H1 (cell line): ENCODE data around the gene RELL2. TPM values are rescaled to one million over a fixed set of nuclear protein-coding genes. Genes with fewer than 3 reads are reported as not detected.

Experiments used
- CTCF ChIA-PET: fragments of 300-600 bp; sonication (Branson Sonifier 250); formaldehyde crosslinking; loops from one replicate; lab custom pipeline; 2021; ENCODE audit not compliant: partially characterized antibody; lab: Charles Lee
- POLR2A ChIA-PET: fragments of 300-600 bp; sonication (Branson Sonifier 250); formaldehyde crosslinking; loops from one replicate; lab custom pipeline; 2021; ENCODE audit warnings: inconsistent platforms; ENCODE audit not compliant: partially characterized antibody; lab: Charles Lee
- DNase-seq, 2 experiments: peaks; one replicate each; pipeline versions ENCODE4 v3.0.0 to v3.0.0-alpha.2; 2010 to 2022; ENCODE audit warnings: low spot score in 2 of 2, low read depth in 1 of 2, mixed read lengths in 1 of 2
- FAIRE-seq: peaks from 2 replicates; lab custom pipeline; 2011; peaks lifted over from hg19 to GRCh38; lab: Jason Lieb, UNC
- H2AFZ ChIP-seq: 2 replicates; pipeline ENCODE4 v1.8.1; 2012; ENCODE audit warnings: low read length, inconsistent platforms
- H2AK5ac ChIP-seq: 2 replicates; pipeline ENCODE4 v1.6.1; 2013; ENCODE audit warnings: low read depth, low read length
- H2BK120ac ChIP-seq: replicated peaks from 2 replicates; pipeline ENCODE3; 2013; ENCODE audit warnings: low read depth, low read length, inconsistent platforms
- H2BK12ac ChIP-seq: 2 replicates; pipeline ENCODE4 v1.6.1; 2013; ENCODE audit warnings: low read depth, low read length
- H2BK15ac ChIP-seq: 2 replicates; pipeline ENCODE4 v1.6.1; 2013; ENCODE audit warnings: low read length
- H2BK20ac ChIP-seq: 2 replicates; pipeline ENCODE4 v1.6.1; 2013; ENCODE audit warnings: low read length
- H2BK5ac ChIP-seq: 2 replicates; pipeline ENCODE4 v1.6.1; 2013; ENCODE audit warnings: low read depth, low read length
- H3K14ac ChIP-seq: 2 replicates; pipeline ENCODE4 v1.6.1; 2013; ENCODE audit warnings: inconsistent platforms; ENCODE audit not compliant: insufficient read length
- H3K18ac ChIP-seq: 2 replicates; pipeline ENCODE4 v1.6.1; 2013; ENCODE audit warnings: low read length; ENCODE audit errors: extremely low read depth
- H3K23ac ChIP-seq: 2 replicates; pipeline ENCODE4 v1.6.1; 2013; ENCODE audit warnings: inconsistent platforms; ENCODE audit not compliant: insufficient read length
- H3K23me2 ChIP-seq: 2 replicates; pipeline ENCODE4 v1.6.1; 2013; ENCODE audit warnings: low read depth, low read length
- H3K27ac ChIP-seq: 2 replicates; pipeline ENCODE4 v1.6.1; 2011; ENCODE audit warnings: low read depth, low read length, inconsistent platforms
- H3K27me3 ChIP-seq, 4 experiments: replicated peaks in 1 of 4; 1 replicate in 1 of 4; 2 replicates in 3 of 4; pipeline versions ENCODE4 v1.6.1 to v1.8.1; 2011 to 2013; ENCODE audit warnings: low read length in 3 of 4, mild to moderate bottlenecking in 3 of 4, inconsistent platforms in 2 of 4, mixed read lengths in 2 of 4, moderate library complexity in 1 of 4; ENCODE audit not compliant: control insufficient read depth in 3 of 4, insufficient read depth in 3 of 4; ENCODE audit errors: extremely low read depth in 1 of 4
- H3K36me3 ChIP-seq, 4 experiments: 2 replicates each; pipeline versions ENCODE4 v1.6.1 to v1.8.1; 2011 to 2013; ENCODE audit warnings: mild to moderate bottlenecking in 4 of 4, low read length in 3 of 4, moderate library complexity in 2 of 4, control low read depth in 1 of 4, inconsistent platforms in 1 of 4; ENCODE audit not compliant: insufficient read depth in 4 of 4, control insufficient read depth in 2 of 4
- H3K4ac ChIP-seq: replicated peaks from 2 replicates; pipeline ENCODE3; 2013; ENCODE audit warnings: low read length, low read depth, mixed read lengths, inconsistent platforms; ENCODE audit not compliant: insufficient read length
- H3K4me1 ChIP-seq, 4 experiments: replicated peaks in 1 of 4; 1 replicate in 1 of 4; 2 replicates in 3 of 4; pipeline versions ENCODE4 v1.6.1 to v1.8.1; 2011 to 2013; ENCODE audit warnings: low read length in 3 of 4, inconsistent platforms in 2 of 4, mixed read lengths in 1 of 4; ENCODE audit not compliant: insufficient read depth in 4 of 4, control insufficient read depth in 3 of 4
- H3K4me2 ChIP-seq, 2 experiments: 2 replicates each; pipeline versions ENCODE4 v1.6.1 to v1.8.1; 2011 to 2013; ENCODE audit warnings: low read depth in 2 of 2, low read length in 2 of 2, control low read depth in 1 of 2, inconsistent platforms in 1 of 2, mild to moderate bottlenecking in 1 of 2; ENCODE audit not compliant: insufficient read depth in 1 of 2
- H3K4me3 ChIP-seq, 4 experiments: fragments of 200-600, 300-600 bp in 1 of 4; sonication (generic), shearing (Covaris generic), sonication (Bioruptor Twin) in 1 of 4; 2 replicates each; pipeline versions ENCODE4 v1.5.1 to v1.8.1; 2011 to 2016; ENCODE audit warnings: low read length in 4 of 4, low read depth in 3 of 4, control low read depth in 2 of 4, inconsistent platforms in 2 of 4, mild to moderate bottlenecking in 2 of 4, mixed read lengths in 1 of 4, moderate library complexity in 1 of 4; ENCODE audit not compliant: insufficient read depth in 2 of 4; ENCODE audit errors: extremely low read depth in 1 of 4
- H3K56ac ChIP-seq: replicated peaks from 2 replicates; pipeline ENCODE3; 2013; ENCODE audit warnings: low read depth, mild to moderate bottlenecking, mixed read lengths, low read length, inconsistent platforms; ENCODE audit not compliant: insufficient read length
- H3K79me1 ChIP-seq: 2 replicates; pipeline ENCODE4 v1.6.1; 2013; ENCODE audit warnings: low read depth, low read length, control low read depth
- H3K79me2 ChIP-seq, 2 experiments: 2 replicates each; pipeline versions ENCODE4 v1.6.1 to v1.8.1; 2012 to 2013; ENCODE audit warnings: low read length in 2 of 2, mild to moderate bottlenecking in 2 of 2, inconsistent platforms in 1 of 2; ENCODE audit not compliant: insufficient read depth in 2 of 2, control insufficient read depth in 1 of 2
- H3K9ac ChIP-seq, 4 experiments: replicated peaks in 1 of 4; 1 replicate in 1 of 4; 2 replicates in 3 of 4; pipeline versions ENCODE4 v1.6.1 to v1.8.1; 2011 to 2013; ENCODE audit warnings: low read depth in 3 of 4, low read length in 3 of 4, control low read depth in 2 of 4, mild to moderate bottlenecking in 2 of 4, moderate library complexity in 2 of 4, inconsistent platforms in 1 of 4; ENCODE audit errors: extremely low read depth in 1 of 4
- H3K9me3 ChIP-seq, 2 experiments: 2 replicates each; pipeline versions ENCODE4 v1.6.1 to v1.8.1; 2012 to 2013; ENCODE audit warnings: mild to moderate bottlenecking in 2 of 2, moderate library complexity in 2 of 2, control low read depth in 1 of 2, inconsistent platforms in 1 of 2, low read depth in 1 of 2, low read length in 1 of 2, mixed read lengths in 1 of 2; ENCODE audit not compliant: insufficient read depth in 2 of 2
- H4K20me1 ChIP-seq, 2 experiments: replicated peaks in 1 of 2; 2 replicates each; pipeline versions ENCODE3 to v1.8.1; 2011 to 2013; ENCODE audit warnings: inconsistent platforms in 2 of 2, low read length in 2 of 2, mild to moderate bottlenecking in 1 of 2; ENCODE audit not compliant: insufficient read depth in 2 of 2, control insufficient read depth in 1 of 2
- H4K5ac ChIP-seq: 2 replicates; pipeline ENCODE4 v1.6.1; 2013; ENCODE audit warnings: low read length, low read depth, mixed read lengths, inconsistent platforms; ENCODE audit not compliant: insufficient read length
- H4K8ac ChIP-seq: 2 replicates; pipeline ENCODE4 v1.8.0; 2013; ENCODE audit warnings: mild to moderate bottlenecking, moderate library complexity, low read length, inconsistent platforms; ENCODE audit not compliant: insufficient read depth; ENCODE audit errors: extremely low read depth
- H4K91ac ChIP-seq: replicated peaks from 2 replicates; pipeline ENCODE3; 2013; ENCODE audit warnings: low read length, mixed read lengths, inconsistent platforms; ENCODE audit not compliant: insufficient read length
- SAP30 ChIP-seq: fragments of 300-600 bp; sonication (generic); IDR thresholded peaks from 2 replicates; pipeline ENCODE4 v1.7.1; 2012; ENCODE audit warnings: low read length, moderate library complexity, mild to moderate bottlenecking, inconsistent platforms; ENCODE audit not compliant: insufficient read depth, insufficient replicate concordance
- WGBS, 2 experiments: shearing (Covaris generic) in 1 of 2; methylation state at CpG; one replicate each; pipeline versions ENCODE4 v1.1.6 to v1.1.7; 2013 to 2015; ENCODE audit warnings: low lambda C conversion rate in 2 of 2, mixed read lengths in 2 of 2, inconsistent platforms in 1 of 2, low coverage in 1 of 2, missing lambda C conversion rate in 1 of 2; ENCODE audit not compliant: insufficient replicate concordance in 2 of 2, insufficient coverage in 1 of 2, insufficient read length in 1 of 2; ENCODE audit errors: extremely low coverage in 1 of 2, missing lambda C conversion rate in 1 of 2; 5-methylcytosine and 5-hydroxymethylcytosine counted together
- polyA plus RNA-seq, 7 experiments: library from polyadenylated mRNA; depleted of rRNA in 3 of 7; stranded (reverse) in 5 of 7; unstranded in 2 of 7; fragments of >200 nt in 5 of 7; fragments of 200-250 nt in 2 of 7; gene quantifications; 1 replicate in 5 of 7; 2 replicates in 1 of 7; 4 replicates in 1 of 7; pipeline versions ENCODE4 v1.2.1 to v1.2.3, GENCODE V29; 2011 to 2013; ENCODE audit warnings: missing spikeins in 2 of 7, mixed read lengths in 2 of 7
- total RNA-seq: library from RNA; stranded (reverse); fragmentation: NEBNext Ultra II Directional; extraction: Animal tissue kit (Norgen Biotek cat#: 25700); gene quantifications from 2 replicates; pipeline ENCODE4 v1.2.1, GENCODE V29; 2021
- TF ChIP-seq, protein P1 (sequence below): IDR thresholded peaks from 2 replicates; pipeline ENCODE4 v1.6.1; 2012; ENCODE audit warnings: inconsistent platforms

Gene RELL2
- total and polyA plus RNA-seq, 2 of the 8 experiments (the other 6 are each of a cell fraction or from before 2014, with no cell fraction given): 18.6 to 23.7 TPM

DNA sequence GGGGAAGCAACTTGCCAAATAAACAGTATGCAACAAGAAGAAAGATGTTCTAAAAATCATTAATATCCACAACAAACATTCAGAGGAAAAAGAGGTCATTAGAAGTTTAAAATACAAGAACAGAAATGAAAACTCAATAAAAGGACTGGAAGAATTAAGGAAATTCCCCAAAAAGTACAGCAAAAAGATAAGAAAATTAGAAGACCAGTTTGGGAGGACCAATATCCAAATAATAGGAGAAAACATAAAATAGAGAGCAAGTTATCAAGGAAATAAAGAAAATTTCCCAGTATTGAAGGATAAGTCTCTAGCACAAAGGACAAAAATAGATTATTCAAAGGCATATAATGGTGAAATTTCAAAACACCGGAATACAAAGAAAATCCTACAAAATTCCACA lies 39.9 kb upstream of the RELL2 start:
- TF ChIP-seq, protein P1, sequence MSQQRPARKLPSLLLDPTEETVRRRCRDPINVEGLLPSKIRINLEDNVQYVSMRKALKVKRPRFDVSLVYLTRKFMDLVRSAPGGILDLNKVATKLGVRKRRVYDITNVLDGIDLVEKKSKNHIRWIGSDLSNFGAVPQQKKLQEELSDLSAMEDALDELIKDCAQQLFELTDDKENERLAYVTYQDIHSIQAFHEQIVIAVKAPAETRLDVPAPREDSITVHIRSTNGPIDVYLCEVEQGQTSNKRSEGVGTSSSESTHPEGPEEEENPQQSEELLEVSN: no peak
- TF ChIP-seq SAP30: no peak
- Histone ChIP-seq H2AK5ac (no peak overlapping the region), H2BK15ac (no peak overlapping the region), H3K14ac (no peak overlapping the region), H3K4ac (no peak overlapping the region), H4K8ac (no peak overlapping the region), H2BK12ac (no peak overlapping the region), H3K27me3 (no peaks in the 10 kb centered on the region), H3K79me2 (peaks cover 0 to 54% of the 10 kb centered on the region in 2 experiments; a peak in 2 of 4 replicates), H3K18ac (no peak overlapping the region), H3K4me3 (no peak overlapping the region), H2BK120ac (no peak overlapping the region), H2BK5ac (no peak overlapping the region), H4K20me1 (peaks cover 6 to 7% of the 10 kb centered on the region in 2 experiments), H3K4me1 (no peaks in the 10 kb centered on the region; a peak in 1 of 7 replicates), H3K27ac (no peak overlapping the region), H3K23me2 (no peaks in the 10 kb centered on the region), H3K36me3 (no peaks in the 10 kb centered on the region), H3K79me1 (0 out of 2 replicates have a peak, but pooled peaks cover 4% of the 10 kb centered on the region), H4K5ac (no peak overlapping the region), H3K9ac (no peak overlapping the region), H2BK20ac (no peak overlapping the region), H2AFZ (no peak overlapping the region), H3K9me3 (no peaks in the 10 kb centered on the region), H4K91ac (no peak overlapping the region), H3K4me2 (no peak overlapping the region), H3K23ac (no peak overlapping the region), H3K56ac (no peak overlapping the region)
- ChIA-PET POLR2A (interaction anchor here (1.1 to 1.6 kb wide), 3 partner anchors 11 to 22 kb away, joined by 3 to 6 read pairs (median 3); partner anchors contain the start of gene DIAPH1), CTCF (interaction anchor here (0.6 to 4.0 kb wide), 10 partner anchors 13 to 166 kb away, joined by 3 to 46 read pairs (median 5); partner anchors contain the start of genes DIAPH1 and PCDHGA12)
- FAIRE-seq (no peak), DNase-seq (no peak)
- 91% methylated on average over 1 of the region's 1 CpG; no CpG with 5 or more reads in 1 of the 2 experiments for WGBS, 2 experiments
